WERI-Rb-1 (cell line): Measurements from ENCODE around the gene MBOAT7.

Experiments
- DNase-seq: peaks from one replicate; pipeline ENCODE4 v3.0.0-alpha.2; 2020
- H3K27ac ChIP-seq: fragments of 250-450 bp; sonication (Bioruptor Pico); 2 replicates; pipeline ENCODE4 v1.5.1; 2020; ENCODE audit warnings: mild to moderate bottlenecking, moderate library complexity
- H3K27me3 ChIP-seq: fragments of 250-450 bp; sonication (Bioruptor Pico); 2 replicates; pipeline ENCODE4 v1.5.1; 2021; ENCODE audit warnings: mild to moderate bottlenecking, low read depth, moderate library complexity; ENCODE audit not compliant: insufficient read depth, severe bottlenecking
- H3K36me3 ChIP-seq: fragments of 250-450 bp; sonication (Bioruptor Pico); 2 replicates; pipeline ENCODE4 v1.5.1; 2020; ENCODE audit warnings: mild to moderate bottlenecking, moderate library complexity
- H3K4me3 ChIP-seq: 2 replicates; pipeline ENCODE4 v1.5.1; 2011; ENCODE audit warnings: low read depth, mild to moderate bottlenecking, control low read depth, low read length
- H3K9me3 ChIP-seq: fragments of 250-450 bp; sonication (Bioruptor Pico); 2 replicates; pipeline ENCODE4 v1.5.1; 2021; ENCODE audit warnings: mild to moderate bottlenecking, moderate library complexity; ENCODE audit not compliant: severe bottlenecking
- TF ChIP-seq, protein P1 (sequence below): IDR thresholded peaks from 2 replicates; pipeline ENCODE4 v1.5.1; 2011; ENCODE audit warnings: low read depth, mild to moderate bottlenecking, control low read depth, inconsistent platforms, low read length

MBOAT7 gene

DNA sequence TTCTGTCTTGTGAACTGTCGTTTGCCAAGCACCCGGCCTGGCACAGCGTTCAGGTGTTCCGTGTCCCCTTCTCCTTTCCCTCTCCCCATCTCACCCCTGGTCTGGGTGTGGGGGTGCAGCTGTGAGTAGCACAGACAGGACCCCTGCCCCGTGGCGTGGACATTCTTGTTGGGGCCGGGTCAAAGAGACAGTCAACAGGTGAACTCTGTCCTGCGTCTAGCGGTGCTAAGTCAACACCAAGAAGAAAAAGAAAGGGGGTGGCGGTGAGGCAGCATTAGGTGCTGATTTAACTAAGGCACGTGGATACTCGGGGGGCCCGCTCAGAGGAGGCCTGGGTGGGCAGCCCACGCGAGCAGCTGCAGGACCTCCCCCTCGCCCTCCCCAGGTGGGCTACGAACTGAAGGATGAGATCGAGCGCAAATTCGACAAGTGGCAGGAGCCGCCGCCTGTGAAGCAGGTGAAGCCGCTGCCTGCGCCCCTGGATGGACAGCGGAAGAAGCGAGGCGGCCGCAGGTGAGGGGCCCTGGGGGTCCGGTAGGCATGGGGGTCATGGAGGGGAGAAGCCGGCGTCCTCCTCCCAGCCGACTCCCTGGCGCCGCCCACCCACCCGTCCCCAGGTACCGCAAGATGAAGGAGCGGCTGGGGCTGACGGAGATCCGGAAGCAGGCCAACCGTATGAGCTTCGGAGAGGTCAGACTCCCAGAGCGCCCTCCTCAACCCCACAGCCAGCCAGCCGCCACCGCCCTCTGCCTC, 61.5 kb downstream of the MBOAT7 start:
- H3K36me3 ChIP-seq, result peaks cover 68% of the 10 kb centered on the region
- DNase-seq, result no peak
- H3K27ac ChIP-seq, result no peak overlapping the region
- TF ChIP-seq, protein P1, sequence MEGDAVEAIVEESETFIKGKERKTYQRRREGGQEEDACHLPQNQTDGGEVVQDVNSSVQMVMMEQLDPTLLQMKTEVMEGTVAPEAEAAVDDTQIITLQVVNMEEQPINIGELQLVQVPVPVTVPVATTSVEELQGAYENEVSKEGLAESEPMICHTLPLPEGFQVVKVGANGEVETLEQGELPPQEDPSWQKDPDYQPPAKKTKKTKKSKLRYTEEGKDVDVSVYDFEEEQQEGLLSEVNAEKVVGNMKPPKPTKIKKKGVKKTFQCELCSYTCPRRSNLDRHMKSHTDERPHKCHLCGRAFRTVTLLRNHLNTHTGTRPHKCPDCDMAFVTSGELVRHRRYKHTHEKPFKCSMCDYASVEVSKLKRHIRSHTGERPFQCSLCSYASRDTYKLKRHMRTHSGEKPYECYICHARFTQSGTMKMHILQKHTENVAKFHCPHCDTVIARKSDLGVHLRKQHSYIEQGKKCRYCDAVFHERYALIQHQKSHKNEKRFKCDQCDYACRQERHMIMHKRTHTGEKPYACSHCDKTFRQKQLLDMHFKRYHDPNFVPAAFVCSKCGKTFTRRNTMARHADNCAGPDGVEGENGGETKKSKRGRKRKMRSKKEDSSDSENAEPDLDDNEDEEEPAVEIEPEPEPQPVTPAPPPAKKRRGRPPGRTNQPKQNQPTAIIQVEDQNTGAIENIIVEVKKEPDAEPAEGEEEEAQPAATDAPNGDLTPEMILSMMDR, result no peak
- no peaks in the 10 kb centered on the region for H3K27me3 ChIP-seq
- H3K9me3 ChIP-seq, result no peaks in the 10 kb centered on the region
- H3K4me3 ChIP-seq, result no peak overlapping the region

DNA sequence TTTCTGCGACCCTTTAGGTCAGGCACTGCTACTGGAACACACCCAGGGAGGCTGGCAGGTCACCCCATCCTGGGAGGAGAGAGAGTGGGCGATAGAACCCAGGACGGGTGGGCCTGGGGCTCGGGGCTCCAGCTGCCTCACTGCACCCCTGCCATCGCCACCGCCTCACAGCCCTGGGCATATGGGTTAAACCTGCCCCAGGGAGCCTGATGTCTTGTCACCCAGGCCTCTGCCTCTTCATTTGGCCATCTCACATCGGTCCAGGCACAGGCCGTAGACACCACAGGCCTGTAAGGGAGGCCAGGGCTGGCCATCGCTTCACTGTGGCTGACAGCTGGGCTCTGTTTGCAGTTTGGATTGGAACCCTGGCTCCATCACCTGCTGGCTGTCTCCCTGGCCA, 63.7 kb downstream of the MBOAT7 start:
- H3K36me3 ChIP-seq, result peaks cover 68% of the 10 kb centered on the region
- TF ChIP-seq, protein P1, result no peak
- H3K4me3 ChIP-seq, result no peak overlapping the region
- H3K9me3 ChIP-seq, result no peaks in the 10 kb centered on the region
- H3K27me3 ChIP-seq, result no peaks in the 10 kb centered on the region
- no peak overlapping the region for H3K27ac ChIP-seq
- no peak for DNase-seq

DNA sequence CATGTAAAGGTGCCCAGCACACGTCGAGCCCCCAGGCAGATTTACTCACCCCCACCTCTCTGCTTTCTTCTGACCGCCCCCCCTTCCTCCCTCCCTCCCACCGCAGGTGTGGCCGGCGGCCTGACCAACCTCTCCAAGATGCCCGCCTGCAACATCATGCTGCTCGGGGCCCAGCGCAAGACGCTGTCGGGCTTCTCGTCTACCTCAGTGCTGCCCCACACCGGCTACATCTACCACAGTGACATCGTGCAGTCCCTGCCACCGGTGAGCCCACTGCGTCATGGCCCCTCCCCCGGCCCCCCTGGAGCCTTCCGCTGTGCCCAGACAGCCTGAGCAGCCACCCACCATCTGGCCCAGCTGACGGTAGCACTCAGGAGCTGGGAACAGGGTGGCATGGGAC, 65.0 kb downstream of the MBOAT7 start:
- H3K36me3 ChIP-seq, result peaks cover 71% of the 10 kb centered on the region
- DNase-seq, result no peak

DNA sequence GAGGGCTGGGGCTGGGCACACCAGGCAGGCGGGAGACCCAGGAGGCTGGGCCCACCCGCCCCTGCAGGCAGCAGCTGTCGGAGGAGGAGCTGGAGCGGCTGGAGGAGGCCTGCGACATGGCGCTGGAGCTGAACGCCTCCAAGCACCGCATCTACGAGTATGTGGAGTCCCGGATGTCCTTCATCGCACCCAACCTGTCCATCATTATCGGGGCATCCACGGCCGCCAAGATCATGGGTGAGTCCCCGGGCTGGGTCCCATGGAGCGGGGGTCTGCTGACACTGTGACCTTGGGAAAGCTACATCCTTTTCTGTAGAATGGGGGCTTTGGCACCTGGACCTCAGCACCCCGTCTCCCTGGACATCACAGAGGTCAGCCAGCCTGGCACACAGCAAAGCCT, 65.7 kb downstream of the MBOAT7 start:
- no peak overlapping the region for H3K27ac ChIP-seq
- no peak for DNase-seq
- H3K36me3 ChIP-seq, result peaks cover 68% of the 10 kb centered on the region
- H3K4me3 ChIP-seq, result no peak overlapping the region
- H3K27me3 ChIP-seq, result no peaks in the 10 kb centered on the region
- TF ChIP-seq, protein P1, result no peak
- H3K9me3 ChIP-seq, result no peaks in the 10 kb centered on the region

More for the DNA sequence above, 65.0 kb downstream of the MBOAT7 start:
- TF ChIP-seq, protein P1, result no peak
- no peak overlapping the region for H3K4me3 ChIP-seq
- no peaks in the 10 kb centered on the region for H3K27me3 ChIP-seq
- no peak overlapping the region for H3K27ac ChIP-seq
- H3K9me3 ChIP-seq, result no peaks in the 10 kb centered on the region
